K562 treated with DMSO at 1 percent for 24 hours (cell line): ENCODE results near the gene TBC1D3K. TPM values are rescaled to one million over a fixed set of nuclear protein-coding genes. Genes with fewer than 3 reads are reported as not detected.

ENCODE experiments used
- total RNA-seq: library from RNA; unstranded; fragments of 300-600 nt; gene quantifications from 2 replicates; pipeline ENCODE4 v1.2.3, GENCODE V29; 2022; ENCODE audit warnings: low read depth; ENCODE audit not compliant: insufficient read depth

The TBC1D3K gene
- total RNA-seq: not detected in 2 replicates

GRCh38 chr17:37924115-37924514, at the start of gene TBC1D3K:
TSS of gene TBC1D3K (plus strand) at chr17:37924415. CDS start at chr17:37926000, 1,585 bp downstream.

Other genes with a start within 250 kb of the TBC1D3K start
- gene HNF1B, start 179.4 kb upstream of the TBC1D3K start, total RNA-seq: not detected in 2 replicates
- 2.1 and 2.8 TPM in 2 replicates for gene TBC1D3L, start 64.6 kb downstream of the TBC1D3K start, total RNA-seq
- gene TBC1D3D, start 79.6 kb downstream of the TBC1D3K start, total RNA-seq: 0.87 and 0.95 TPM in 2 replicates
- not detected in 2 replicates for gene TBC1D3C, start 144.2 kb downstream of the TBC1D3K start, total RNA-seq
- gene TBC1D3E, start 203.5 kb downstream of the TBC1D3K start, total RNA-seq: not detected in 2 replicates